Measurements from ENCODE around the gene RAB31.

DNA sequence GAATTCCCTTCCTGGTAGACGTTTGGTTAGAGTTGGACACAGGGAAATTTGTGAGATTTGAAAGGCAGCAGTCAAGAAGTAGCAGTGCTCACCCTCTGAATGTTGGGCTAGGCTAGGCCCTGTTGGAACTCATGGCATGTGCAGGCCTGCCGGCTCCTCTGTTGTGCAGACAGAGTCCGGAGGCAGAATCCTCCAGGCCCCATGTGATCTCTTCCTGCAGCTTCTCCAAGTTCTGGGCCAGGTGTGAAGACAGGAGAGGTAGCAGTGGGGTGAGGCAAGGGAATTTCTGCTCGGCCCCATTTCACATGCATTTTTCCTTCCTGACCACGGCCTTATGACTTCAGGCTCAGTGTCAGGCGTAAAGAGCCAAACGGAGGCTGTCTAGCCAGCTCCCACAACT is 36.9 kb upstream of the RAB31 start:
- TF ChIP-seq CTCF (IDR thresholded peaks at IDR 0.05; ENCODE audit: poor library complexity) (no peak), EZH2 (IDR thresholded peaks at IDR 0.05; ENCODE audit: borderline replicate concordance) (no peak)
